ENCODE measurements around the gene ERG. TPM values are rescaled to one million over a fixed set of nuclear protein-coding genes. Genes with fewer than 3 reads are reported as not detected.

Gene ERG
- total RNA-seq, 1 donor from 2014 or later = not detected

DNA sequence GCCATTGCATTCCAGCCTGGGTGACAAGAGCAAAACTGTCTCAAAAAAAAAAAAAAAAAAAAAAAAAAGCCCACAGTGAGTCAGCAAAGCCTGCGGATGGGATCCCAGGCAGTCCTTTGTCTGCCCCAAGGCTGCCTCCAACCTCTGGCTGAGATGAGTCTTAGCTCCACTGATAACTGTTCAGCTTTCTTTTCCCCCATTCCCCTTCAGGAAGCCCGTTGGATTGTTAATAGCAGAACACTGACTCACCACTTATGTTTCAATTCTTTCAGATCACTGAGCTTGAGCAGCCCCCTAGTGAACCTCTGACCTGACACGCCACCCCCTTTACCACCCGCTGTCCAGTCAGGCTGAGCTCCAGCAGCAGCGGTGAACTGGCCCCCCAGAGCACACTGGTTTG is 57.5 kb downstream of the ERG start:
- H3K36me3 Mint-ChIP-seq (ENCODE audit: low read depth) = no peaks in the 10 kb centered on the region
- no peaks in the 10 kb centered on the region for H3K9me3 Mint-ChIP-seq
- intact Hi-C loops (cut with micrococcal nuclease) = no loop called here
- ChIA-PET CTCF (no interaction called here), POLR2A (no interaction called here)
- H3K27me3 Mint-ChIP-seq = no peaks in the 10 kb centered on the region
- no peak overlapping the region for H3K4me3 Mint-ChIP-seq
- no peak for ATAC-seq (ENCODE audit: low read depth)
- no peak overlapping the region for H3K27ac Mint-ChIP-seq
- no peaks in the 10 kb centered on the region for H3K4me1 Mint-ChIP-seq
- TF ChIP-seq, protein P1, sequence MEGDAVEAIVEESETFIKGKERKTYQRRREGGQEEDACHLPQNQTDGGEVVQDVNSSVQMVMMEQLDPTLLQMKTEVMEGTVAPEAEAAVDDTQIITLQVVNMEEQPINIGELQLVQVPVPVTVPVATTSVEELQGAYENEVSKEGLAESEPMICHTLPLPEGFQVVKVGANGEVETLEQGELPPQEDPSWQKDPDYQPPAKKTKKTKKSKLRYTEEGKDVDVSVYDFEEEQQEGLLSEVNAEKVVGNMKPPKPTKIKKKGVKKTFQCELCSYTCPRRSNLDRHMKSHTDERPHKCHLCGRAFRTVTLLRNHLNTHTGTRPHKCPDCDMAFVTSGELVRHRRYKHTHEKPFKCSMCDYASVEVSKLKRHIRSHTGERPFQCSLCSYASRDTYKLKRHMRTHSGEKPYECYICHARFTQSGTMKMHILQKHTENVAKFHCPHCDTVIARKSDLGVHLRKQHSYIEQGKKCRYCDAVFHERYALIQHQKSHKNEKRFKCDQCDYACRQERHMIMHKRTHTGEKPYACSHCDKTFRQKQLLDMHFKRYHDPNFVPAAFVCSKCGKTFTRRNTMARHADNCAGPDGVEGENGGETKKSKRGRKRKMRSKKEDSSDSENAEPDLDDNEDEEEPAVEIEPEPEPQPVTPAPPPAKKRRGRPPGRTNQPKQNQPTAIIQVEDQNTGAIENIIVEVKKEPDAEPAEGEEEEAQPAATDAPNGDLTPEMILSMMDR (IDR thresholded peaks at IDR 0.05) = no peak
- no peak for DNase-seq

DNA sequence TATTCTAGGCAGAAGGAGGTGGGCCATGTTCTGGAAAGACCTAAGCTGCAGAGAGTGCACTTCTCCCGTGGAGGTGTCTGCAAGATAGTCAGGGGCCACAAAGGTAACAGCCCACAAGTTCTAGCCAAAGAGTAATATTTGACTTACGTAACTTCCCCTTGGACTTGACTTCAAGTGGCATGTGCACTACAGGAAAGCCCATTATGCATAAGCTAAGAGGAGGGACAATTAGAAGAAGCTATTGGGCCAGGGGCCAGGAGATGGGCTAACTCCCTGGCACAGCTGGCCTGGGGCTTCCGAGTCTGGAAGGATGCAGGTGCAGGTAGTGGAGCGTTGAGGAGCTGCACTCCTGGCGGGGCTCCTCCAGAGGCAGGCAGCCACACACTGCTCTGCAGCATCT is 58.3 kb downstream of the ERG start:
- Mint-ChIP-seq H3K4me3 (no peak overlapping the region), H3K27me3 (no peaks in the 10 kb centered on the region), H3K4me1 (peaks cover 2% of the 10 kb centered on the region), H3K9me3 (no peaks in the 10 kb centered on the region), H3K27ac (no peak overlapping the region), H3K36me3 (ENCODE audit: low read depth) (no peaks in the 10 kb centered on the region)
- intact Hi-C loops (cut with micrococcal nuclease) = no loop called here
- TF ChIP-seq, protein P1 (IDR thresholded peaks at IDR 0.05) = no peak
- ATAC-seq (ENCODE audit: low read depth) (no peak), DNase-seq (no peak)
- ChIA-PET CTCF (no interaction called here), POLR2A (no interaction called here)

DNA sequence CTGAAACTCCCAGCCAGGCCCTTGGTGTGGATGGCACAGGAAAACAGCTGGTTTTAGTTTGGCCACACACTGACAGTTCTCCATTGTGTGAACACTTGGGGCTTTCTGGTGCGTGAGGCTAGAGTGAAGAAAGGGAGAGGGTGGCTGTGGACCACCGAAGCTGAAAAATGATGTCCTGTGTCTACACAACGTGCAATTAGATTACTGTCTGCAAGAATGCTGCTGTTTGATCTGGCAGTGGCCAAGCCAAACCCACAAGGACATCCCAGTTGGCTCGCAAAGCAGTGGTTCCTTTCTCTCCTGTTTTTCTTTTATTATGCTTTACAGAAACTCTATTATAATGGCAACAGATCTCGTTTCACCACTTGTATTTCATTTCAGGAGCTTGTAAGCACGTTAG is 58.9 kb downstream of the ERG start:
- no peak for DNase-seq
- intact Hi-C loops (cut with micrococcal nuclease) = no loop called here
- TF ChIP-seq, protein P1 (IDR thresholded peaks at IDR 0.05) = no peak
- Mint-ChIP-seq H3K4me3 (no peak overlapping the region), H3K27me3 (no peaks in the 10 kb centered on the region), H3K4me1 (peaks cover 2% of the 10 kb centered on the region), H3K36me3 (ENCODE audit: low read depth) (no peaks in the 10 kb centered on the region), H3K27ac (no peak overlapping the region), H3K9me3 (no peaks in the 10 kb centered on the region)
- ChIA-PET POLR2A (no interaction called here), CTCF (no interaction called here)
- no peak for ATAC-seq (ENCODE audit: low read depth)

DNA sequence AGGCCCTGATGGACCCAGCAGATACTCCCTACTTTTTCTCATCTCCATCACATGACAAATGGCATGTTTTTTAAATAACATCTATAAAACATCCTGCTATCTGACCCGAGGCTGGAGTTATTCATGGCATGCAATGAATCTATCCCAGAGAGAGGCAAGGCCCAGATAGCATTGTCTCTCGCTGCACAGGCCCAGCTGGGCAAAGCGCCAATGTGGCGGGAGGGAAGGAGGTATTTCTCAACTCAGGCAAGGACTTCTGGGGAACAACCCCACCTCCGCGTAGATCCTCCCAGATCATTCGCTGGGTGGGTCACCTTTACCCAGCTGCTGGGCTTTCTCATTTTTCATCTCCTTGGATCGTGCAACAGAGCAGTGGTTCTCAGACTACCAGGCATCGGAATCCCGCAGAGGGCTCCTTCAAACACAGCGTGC is 59.8 kb downstream of the ERG start:
- no peak overlapping the region for H3K4me3 Mint-ChIP-seq
- ChIA-PET CTCF (no interaction called here), POLR2A (no interaction called here)
- no peak overlapping the region for H3K27ac Mint-ChIP-seq
- DNase-seq = no peak
- H3K36me3 Mint-ChIP-seq (ENCODE audit: low read depth) = no peaks in the 10 kb centered on the region
- intact Hi-C loops (cut with micrococcal nuclease) = no loop called here
- ATAC-seq (ENCODE audit: low read depth) = no peak
- no peaks in the 10 kb centered on the region for H3K9me3 Mint-ChIP-seq
- peaks cover 2% of the 10 kb centered on the region for H3K4me1 Mint-ChIP-seq
- TF ChIP-seq, protein P1 (IDR thresholded peaks at IDR 0.05) = no peak
- no peaks in the 10 kb centered on the region for H3K27me3 Mint-ChIP-seq

DNA sequence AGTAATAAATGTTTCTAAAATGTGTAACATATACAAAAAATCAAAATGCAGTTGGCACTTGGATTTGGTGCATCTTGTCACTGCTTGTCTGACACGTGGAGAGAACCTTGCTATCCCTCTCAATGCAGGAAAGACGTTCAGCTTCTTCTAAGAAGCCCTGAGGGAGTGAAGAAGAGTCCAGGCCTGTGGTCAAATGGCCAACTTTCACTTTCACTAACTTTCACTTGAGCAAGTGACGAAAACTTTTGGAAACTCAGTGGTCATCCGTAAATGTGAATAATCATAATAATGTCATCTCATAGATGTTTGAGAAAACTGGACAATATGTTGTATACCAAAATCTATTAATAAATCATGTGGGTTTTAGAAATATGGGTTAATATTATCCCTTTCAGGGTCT is 61.9 kb downstream of the ERG start:
- Mint-ChIP-seq H3K27me3 (no peaks in the 10 kb centered on the region), H3K4me1 (peaks cover 2% of the 10 kb centered on the region), H3K9me3 (no peaks in the 10 kb centered on the region), H3K27ac (no peak overlapping the region), H3K4me3 (no peak overlapping the region), H3K36me3 (ENCODE audit: low read depth) (no peaks in the 10 kb centered on the region)
- ChIA-PET CTCF (no interaction called here), POLR2A (no interaction called here)
- no peak for DNase-seq
- ATAC-seq (ENCODE audit: low read depth) = no peak
- intact Hi-C loops (cut with micrococcal nuclease) = no loop called here
- TF ChIP-seq, protein P1 (IDR thresholded peaks at IDR 0.05) = no peak
